ENCODE data around the gene C10orf143. TPM values are rescaled to one million over a fixed set of nuclear protein-coding genes. Genes with fewer than 3 reads are reported as not detected.

C10orf143 gene
- 1 to 10 TPM in 3 of 4 donors, not detected in 1; 1.6 to 5.8 (median 3.7) TPM for total RNA-seq

DNA sequence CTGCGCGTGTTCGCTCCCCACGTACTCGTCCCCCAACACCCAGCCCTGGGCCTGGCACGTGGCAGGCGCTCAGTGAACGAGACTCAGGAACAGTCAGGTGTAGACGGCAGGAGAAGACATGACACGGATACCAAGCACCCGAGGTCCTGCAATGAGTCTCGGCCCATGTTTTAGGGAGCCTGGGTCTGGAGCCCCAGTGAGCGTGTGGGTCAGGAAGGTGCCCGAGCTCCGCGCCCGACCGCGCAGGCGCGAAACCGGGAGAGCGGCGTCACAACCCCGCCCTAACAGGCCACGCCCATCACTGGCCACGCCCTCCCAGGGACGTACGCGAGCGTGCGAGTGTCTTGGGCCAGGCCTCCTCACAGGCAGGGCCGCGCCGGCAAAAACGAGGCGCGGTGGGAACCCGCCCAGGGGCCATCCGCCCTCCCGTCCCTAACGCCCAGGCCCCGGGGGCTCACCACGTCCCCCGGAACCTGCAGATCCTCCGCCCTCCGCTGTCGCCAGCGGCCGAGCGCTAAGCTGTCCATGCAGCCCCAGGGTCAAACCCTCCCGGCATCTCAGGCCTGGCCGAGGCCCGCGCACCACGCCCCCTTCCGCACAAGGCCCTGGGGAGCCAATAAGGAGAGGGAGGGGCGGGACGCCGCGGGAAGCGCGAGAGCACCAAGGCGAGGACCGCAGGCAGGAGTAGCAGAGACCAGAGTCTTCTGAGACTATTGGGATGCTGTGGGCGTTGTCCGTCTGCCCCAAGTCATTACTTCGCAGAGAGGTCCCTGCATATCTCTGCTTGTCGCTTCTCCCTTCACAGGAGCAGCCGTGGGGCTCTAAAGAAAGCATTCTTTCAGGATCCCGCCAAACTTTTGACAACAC is at the start of gene C10orf143:
Gene C10orf143, minus strand, starts transcription at position 585 of the 867 bp plus-strand sequence. Its CDS starts 58 bp downstream, at position 527.
- peak; percentile 82 to 83 for TF ChIP-seq POLR2A (IDR thresholded peaks at IDR 0.05)
- TF ChIP-seq, protein P1, sequence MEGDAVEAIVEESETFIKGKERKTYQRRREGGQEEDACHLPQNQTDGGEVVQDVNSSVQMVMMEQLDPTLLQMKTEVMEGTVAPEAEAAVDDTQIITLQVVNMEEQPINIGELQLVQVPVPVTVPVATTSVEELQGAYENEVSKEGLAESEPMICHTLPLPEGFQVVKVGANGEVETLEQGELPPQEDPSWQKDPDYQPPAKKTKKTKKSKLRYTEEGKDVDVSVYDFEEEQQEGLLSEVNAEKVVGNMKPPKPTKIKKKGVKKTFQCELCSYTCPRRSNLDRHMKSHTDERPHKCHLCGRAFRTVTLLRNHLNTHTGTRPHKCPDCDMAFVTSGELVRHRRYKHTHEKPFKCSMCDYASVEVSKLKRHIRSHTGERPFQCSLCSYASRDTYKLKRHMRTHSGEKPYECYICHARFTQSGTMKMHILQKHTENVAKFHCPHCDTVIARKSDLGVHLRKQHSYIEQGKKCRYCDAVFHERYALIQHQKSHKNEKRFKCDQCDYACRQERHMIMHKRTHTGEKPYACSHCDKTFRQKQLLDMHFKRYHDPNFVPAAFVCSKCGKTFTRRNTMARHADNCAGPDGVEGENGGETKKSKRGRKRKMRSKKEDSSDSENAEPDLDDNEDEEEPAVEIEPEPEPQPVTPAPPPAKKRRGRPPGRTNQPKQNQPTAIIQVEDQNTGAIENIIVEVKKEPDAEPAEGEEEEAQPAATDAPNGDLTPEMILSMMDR (IDR thresholded peaks at IDR 0.05): no peak
- peak within 1 kb of the TSS; percentile 64 to 82 (median 68) for H3K4me3 ChIP-seq
- H3K27me3 ChIP-seq: no peaks in the 10 kb centered on the region
- peak; percentile 97 to 100 (median 99) for DNase-seq
- H3K27ac ChIP-seq: peak within 1 kb of the TSS; percentile 91 to 98 (median 94)
- H3K36me3 ChIP-seq: no peaks in the 10 kb centered on the region
- no peaks in the 10 kb centered on the region for H3K9me3 ChIP-seq
- H3K4me1 ChIP-seq: peaks cover 0 to 16% (median 2%) of the 10 kb centered on the region in 4 donors

DNA sequence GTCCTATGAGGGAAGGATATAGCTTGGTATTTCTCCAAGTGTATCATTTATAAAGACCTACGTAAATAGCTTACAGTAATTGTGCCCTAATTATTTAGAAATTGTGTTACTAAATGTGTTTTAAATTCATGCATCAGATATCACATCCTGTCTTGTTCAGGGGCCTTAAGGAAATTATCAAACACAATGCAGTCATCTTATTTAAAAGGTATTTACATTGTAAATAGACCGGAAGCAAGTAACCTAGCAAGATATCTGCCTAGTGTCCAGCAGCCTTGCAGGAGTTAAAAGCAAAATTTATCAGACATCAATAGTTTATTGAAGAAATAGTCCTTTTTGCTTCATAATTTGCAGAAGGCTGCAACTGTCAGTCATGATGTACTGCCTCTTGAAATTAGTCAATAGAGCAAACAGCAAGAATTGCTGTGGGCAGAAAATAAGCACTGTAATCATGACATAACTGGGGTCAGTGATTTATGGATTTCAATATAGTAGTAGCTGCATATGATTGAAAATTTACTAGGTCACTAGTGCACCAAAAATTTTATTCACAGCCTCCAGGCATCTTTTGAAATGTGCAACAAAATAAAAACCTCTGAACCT is 48.7 kb upstream of the C10orf143 start:
- DNase-seq: no peak
- H3K4me1 ChIP-seq: no peaks in the 10 kb centered on the region
- H3K27me3 ChIP-seq: no peaks in the 10 kb centered on the region
- no peak overlapping the region for H3K4me3 ChIP-seq
- peaks cover 0 to 35% (median 0%) of the 10 kb centered on the region in 3 donors for H3K36me3 ChIP-seq
- no peak overlapping the region for H3K27ac ChIP-seq
- TF ChIP-seq POLR2A (IDR thresholded peaks at IDR 0.05): no peak
- TF ChIP-seq, protein P1 (IDR thresholded peaks at IDR 0.05): no peak
- H3K9me3 ChIP-seq: no peaks in the 10 kb centered on the region

DNA sequence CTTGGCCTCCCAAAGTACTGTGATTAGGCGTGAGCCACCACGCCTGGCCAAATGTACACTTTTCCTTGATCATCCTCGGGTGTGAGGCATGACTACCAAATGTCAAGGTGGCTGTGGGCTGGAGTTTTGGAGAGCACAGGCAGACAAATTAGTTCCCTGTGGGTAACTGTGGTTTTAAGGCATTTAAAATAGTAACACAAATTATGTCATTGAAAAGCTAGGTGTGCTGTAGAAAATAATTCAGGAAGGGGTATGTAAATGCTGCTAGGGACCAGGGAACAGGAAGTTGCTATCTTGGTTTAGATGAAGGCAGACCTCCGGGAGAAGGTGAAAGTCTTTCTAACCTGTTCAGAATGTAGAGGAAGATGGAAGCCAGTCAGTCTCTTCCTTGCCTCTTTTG is 35.4 kb upstream of the C10orf143 start:
- DNase-seq: no peak
- no peak overlapping the region for H3K4me3 ChIP-seq
- no peaks in the 10 kb centered on the region for H3K9me3 ChIP-seq
- H3K27ac ChIP-seq: no peak overlapping the region
- peaks cover 0 to 39% (median 0%) of the 10 kb centered on the region in 3 donors for H3K36me3 ChIP-seq
- peaks cover 0 to 14% (median 10%) of the 10 kb centered on the region in 4 donors for H3K4me1 ChIP-seq
- H3K27me3 ChIP-seq: no peaks in the 10 kb centered on the region
- TF ChIP-seq, protein P1 (IDR thresholded peaks at IDR 0.05): no peak
- TF ChIP-seq POLR2A (IDR thresholded peaks at IDR 0.05): no peak

DNA sequence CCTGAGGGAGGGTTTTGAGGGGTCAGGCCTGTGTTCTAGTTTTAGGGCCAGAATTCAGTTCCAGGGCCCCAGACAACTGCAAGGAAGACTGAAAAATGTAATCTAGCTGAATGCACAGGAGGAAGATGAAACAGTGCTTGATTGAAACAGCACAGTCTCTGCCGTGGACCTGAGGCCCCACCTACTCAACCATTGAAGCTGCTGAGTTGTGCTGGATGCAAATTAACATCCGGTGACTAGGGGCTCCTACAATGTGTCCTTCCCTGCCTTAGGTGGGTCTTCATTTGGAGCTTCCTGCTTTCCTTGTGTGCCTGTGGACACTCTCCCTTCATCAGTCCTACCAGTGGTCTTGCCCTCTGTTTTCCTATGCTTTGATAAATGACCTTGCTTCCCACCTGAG is 31.2 kb upstream of the C10orf143 start:
- H3K36me3 ChIP-seq: peaks cover 0 to 22% (median 0%) of the 10 kb centered on the region in 3 donors
- TF ChIP-seq, protein P1 (IDR thresholded peaks at IDR 0.05): no peak
- TF ChIP-seq POLR2A (IDR thresholded peaks at IDR 0.05): no peak
- no peaks in the 10 kb centered on the region for H3K9me3 ChIP-seq
- no peaks in the 10 kb centered on the region for H3K27me3 ChIP-seq
- H3K4me3 ChIP-seq: no peak overlapping the region
- peaks cover 0 to 45% (median 18%) of the 10 kb centered on the region in 4 donors for H3K4me1 ChIP-seq
- peak overlapping the region in 1 of 4 donors; percentile 6 for H3K27ac ChIP-seq
- peak in 1 of 3 donors; percentile 51 for DNase-seq

DNA sequence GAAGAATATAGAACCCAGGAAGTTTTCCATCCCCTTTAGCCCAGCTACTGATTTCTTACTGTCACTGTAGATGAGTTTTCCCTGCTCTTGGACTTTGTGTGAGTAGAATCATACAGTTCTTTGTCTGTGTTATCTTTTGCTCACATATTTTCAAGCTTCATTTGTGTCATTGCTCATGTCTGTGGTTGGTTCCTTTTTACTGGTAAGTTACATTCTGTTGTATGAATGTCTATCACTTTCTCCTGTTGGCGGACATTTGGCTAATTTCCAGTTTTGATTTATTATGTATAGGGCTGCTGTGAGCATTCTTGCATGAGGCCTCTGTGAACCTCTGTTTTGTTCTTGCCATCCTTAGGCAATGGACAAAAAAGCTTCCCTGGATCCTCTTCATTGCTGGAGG is 30.8 kb upstream of the C10orf143 start:
- TF ChIP-seq, protein P1 (IDR thresholded peaks at IDR 0.05): no peak
- TF ChIP-seq POLR2A (IDR thresholded peaks at IDR 0.05): no peak
- H3K27me3 ChIP-seq: no peaks in the 10 kb centered on the region
- H3K4me1 ChIP-seq: peaks cover 0 to 45% (median 18%) of the 10 kb centered on the region in 4 donors
- peak overlapping the region in 1 of 4 donors; percentile 6 for H3K27ac ChIP-seq
- H3K36me3 ChIP-seq: peaks cover 0 to 20% (median 0%) of the 10 kb centered on the region in 3 donors
- H3K4me3 ChIP-seq: no peak overlapping the region
- no peaks in the 10 kb centered on the region for H3K9me3 ChIP-seq
- DNase-seq: no peak

All from Peyer's patch (tissue), 4 donors.